HL-60/S4 treated with phorbol 12-myristate 13-acetate at 8.2 ng/mL for 4 days and 3 days (cell line): ENCODE measurements around the gene MCTS1.
"Not testable (repeated sequence)": the region's sequence is repeated elsewhere in the genome, so short reads cannot be mapped to it uniquely, and the experiment has no call there.

Experiments
- in situ Hi-C: fragments of 300-500 bp; cut with MboI; formaldehyde crosslinking; loops from 2 replicates; pipeline ENCODE4 v1.15.0; 2022; ENCODE audit warnings: low sequenced_read_pairs

MCTS1 gene, protein sequence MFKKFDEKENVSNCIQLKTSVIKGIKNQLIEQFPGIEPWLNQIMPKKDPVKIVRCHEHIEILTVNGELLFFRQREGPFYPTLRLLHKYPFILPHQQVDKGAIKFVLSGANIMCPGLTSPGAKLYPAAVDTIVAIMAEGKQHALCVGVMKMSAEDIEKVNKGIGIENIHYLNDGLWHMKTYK

DNA sequence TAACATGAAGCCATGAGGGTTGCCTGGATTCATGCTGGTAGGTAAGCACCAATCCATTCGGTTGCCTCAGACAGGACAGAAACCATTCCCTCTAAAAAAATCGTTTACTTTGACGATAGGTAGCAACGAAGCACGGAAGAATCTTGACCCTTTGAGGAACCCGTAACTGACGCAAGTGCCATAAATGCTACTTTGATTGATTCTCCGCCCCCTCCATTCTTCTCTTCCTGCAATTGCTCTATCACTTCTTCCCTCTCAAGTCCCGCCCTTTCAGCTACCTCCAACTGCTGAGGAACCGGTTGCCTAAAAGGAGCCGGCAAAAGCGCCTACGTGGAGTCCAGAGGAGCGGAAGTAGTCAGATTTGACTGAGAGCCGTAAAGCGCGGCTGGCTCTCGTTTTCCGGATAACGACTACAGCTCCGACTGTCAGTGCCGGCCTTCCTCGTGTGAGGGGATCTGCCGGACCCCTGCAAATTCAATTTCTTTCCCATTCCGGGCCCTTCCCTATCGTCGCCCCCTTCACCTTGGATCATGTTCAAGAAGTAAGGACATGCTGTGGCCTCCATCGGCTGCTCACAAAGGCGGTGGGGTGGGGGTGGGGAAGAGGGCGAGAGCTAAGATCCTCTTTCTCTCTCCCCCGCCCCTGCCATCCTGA is at the start of gene MCTS1:
TSS of gene MCTS1 (plus strand) at position 395 of the 654 bp plus-strand sequence. CDS start at position 531, 136 bp downstream.
- in situ Hi-C loops = no loop called here

DNA sequence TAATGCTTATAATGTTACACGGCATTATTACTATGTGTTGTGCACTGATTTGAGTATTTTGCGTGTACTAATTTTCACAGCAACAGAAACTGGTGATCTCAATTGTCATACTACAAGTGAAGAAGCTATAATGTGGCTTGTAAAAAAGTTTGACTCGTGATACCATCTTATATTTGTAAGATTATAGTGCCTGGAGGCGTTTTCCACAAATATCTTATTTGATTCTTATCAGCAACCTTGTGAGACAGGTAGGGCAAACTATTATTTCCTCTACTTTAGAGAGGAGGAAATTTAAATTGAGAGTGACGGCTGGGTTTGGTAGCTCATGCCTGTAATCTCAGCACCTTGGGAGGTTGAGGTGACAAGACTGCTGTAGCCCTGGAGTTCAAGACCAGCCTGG is 47.6 kb upstream of the MCTS1 start:
- in situ Hi-C loops = no loop called here

DNA sequence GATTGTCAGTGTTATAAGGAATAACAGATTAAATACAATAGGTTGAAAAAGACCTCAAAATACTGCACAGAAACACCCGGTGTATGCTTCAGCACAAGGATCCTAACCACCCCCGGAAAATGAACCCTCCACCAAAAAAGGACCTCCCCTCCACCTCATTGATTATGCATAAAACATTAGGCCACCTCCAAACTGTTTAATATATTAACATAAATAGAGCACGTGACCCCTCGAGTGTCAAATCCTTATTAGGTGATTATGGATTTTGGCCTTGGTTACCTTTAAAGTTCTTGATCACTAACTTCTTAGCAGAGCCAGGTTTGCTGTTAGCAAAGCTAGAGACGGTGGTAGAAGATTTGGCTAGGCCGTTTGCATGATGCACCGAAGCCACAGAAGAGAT is 44.1 kb upstream of the MCTS1 start:
- in situ Hi-C loops = no loop called here

DNA sequence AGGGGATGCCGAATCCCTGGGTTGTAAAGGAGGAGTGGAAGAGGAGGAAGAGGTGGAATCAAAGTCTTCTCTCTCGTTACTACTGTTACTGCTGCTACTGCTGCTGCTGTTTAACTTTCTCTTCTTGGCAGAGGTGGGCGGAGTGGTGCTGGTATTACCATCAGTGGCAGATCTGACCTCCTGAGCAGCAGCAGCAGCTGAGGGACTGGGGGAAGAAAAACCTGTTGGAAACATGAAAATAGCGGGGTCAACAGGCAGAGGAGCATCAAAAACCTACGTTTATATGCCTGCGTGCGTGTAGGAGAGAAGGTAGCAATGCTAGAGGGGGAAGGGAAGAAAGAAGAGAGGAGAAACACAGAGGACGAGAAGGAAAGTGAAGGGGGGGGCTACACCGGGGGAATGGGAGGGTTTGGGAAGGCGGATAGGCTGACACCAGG is 43.5 kb upstream of the MCTS1 start:
- in situ Hi-C loops = no loop called here

DNA sequence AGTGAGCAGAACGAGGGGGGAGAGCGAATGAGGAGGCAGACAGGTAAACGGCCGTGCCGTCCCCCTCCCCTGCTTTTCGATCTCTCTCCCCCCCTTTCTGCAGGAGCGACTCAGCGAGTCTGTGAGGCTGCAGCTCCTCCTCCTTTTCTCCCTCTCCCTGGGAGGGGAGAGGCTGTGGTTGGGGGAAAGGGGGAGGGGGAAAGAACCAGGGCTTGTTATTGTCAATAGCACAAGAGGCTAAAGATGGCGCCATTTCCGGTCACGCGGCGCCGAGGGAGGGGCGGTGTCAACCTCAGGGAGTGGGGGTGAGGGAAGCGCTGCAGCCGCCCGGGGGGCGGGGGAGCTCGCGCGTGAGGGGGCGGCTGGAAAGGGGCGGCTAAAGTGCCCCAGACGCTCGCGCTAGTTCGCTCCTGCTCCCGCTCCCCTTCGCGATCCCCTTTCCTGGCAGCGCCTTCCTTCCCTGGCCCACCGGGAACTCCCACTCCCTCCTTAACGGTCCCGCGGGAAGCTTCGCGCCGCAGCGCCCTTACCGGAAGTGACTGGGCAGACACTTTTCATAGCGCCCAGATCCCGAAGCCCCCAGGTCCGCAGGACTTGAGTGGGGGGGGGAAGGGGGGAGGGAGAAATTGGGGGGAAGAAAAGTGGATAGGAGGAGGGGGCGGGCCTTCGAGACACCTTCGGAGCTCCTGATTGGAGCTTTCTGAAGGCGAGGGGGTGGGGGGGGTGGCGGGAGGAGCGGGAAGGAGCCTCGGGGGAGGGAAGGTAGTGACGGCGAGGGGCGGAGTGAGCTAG is 42.9 kb upstream of the MCTS1 start, which contains the start of gene CUL4B:
TSS of gene CUL4B (minus strand) at position 121 of the 792 bp plus-strand sequence. CDS start 324 bp downstream, outside the sequence.
- in situ Hi-C loops = no loop called here

DNA sequence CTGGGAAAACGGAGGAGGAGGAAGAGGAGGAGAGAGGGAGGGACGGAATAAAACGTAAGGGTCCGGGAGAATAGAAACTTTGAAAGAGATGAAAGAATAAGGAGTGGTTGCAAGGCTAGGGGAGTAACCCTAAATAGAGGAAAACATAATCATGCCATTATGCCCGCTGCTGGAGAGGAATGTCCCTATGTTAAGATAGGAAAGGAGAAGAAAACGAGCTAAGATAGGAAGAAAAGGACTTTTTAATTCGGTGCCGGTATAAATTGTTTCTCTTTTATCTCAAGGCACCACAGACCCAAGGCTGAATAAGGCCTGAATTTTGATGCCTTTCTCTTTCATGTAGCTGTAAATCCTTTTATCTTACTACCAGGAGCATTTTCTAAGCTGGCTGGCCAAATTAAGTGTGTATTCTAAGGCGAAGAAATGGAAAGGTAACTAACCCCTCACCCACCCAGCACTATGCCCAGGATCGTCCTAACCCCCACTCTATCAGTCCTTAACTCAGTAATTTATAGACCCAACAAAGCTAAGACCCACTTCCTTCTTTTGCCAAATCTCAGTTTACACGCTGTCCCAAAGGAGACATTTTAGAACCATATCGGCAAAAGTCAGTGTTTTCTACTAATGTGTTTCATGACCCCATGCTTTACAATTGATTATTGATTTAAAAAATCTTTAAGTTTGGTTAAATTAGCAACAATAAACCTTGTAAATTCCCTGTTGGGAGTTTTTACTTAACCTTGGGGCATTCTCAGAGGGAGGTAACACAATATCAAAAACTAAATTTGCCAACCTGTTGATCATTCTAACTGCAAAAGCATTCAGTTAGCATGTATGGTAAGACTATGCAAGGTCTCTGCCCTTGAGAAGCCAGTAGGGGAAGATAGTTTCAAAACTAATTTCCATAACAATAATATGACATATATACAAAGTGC is 42.0 kb upstream of the MCTS1 start:
- in situ Hi-C loops = no loop called here

DNA sequence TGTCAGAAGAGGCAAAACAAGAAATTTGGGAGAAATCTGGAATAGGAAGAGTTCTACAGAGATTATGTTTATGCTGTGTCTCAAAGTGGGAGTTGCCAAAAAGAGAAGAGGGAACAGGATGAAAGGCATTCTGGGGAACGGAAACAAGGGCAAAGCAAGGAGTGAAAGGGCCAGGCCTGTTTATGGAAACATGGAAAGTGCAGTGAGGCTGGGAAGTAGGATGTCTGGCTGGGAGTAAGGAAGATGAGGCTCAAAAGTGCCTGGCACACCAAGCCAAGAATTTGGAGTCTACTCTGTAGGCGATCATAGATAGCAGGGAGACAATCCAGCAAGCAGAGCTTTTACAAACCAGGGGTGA is 41.4 kb upstream of the MCTS1 start:
- in situ Hi-C loops = no loop called here

DNA sequence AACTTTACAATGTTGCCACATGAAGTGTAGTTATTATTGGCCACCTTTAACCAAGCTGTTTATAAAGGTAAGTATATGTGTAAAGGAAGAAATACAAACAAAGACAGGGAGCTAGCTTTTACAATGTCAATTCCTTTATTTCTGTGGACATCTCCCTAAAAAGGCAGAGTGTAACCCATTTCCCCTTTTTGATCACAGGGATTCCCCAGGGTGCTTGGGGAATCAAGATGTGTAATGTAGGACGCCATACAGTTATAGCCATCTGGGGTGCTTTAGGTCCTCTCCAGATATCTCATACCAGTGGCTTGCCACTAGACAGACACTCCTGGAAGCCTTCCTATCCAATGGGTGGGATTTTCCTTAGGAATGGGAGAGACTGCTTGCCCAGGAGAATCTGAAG is 39.0 kb upstream of the MCTS1 start:
- in situ Hi-C loops = no loop called here

DNA sequence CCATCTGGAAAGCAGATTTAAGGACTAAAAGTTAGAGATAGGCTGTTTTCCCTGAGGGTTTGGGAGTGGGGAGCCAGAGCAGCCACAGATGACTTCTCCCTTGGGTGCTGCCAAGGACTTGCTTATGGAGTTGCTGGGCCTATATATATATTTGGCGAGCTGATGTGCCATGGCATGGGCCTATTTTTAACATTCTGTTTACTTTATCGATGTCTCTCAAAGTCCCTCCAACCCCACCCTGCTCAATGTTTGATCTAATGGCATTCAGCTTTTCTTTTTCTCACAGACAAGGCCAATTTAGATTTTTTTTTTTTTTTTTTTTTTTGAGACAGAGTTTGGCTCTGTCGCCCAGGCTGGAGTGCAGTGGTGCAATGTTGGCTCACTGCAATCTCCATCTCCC is 37.1 kb upstream of the MCTS1 start:
- in situ Hi-C loops = no loop called here

DNA sequence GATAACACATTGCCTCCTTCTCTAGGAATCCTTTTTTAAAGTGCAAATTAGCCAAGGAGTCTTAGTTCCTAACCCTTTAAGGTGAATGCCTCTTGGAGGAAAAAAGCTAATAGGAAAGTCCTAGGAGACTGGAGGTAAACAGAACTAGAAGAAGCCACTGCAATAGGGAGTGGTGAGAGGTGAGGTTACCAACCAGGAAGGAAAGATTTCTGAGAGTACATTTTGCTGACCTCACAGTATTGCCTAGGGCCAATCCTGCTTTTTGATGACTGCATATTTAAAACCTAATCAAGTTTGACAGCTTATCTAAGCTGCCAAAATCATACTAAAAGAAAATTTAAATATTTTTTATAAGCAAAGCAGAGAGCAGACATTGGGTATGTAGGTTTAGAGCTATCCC is 35.9 kb upstream of the MCTS1 start:
- in situ Hi-C loops = no loop called here

DNA sequence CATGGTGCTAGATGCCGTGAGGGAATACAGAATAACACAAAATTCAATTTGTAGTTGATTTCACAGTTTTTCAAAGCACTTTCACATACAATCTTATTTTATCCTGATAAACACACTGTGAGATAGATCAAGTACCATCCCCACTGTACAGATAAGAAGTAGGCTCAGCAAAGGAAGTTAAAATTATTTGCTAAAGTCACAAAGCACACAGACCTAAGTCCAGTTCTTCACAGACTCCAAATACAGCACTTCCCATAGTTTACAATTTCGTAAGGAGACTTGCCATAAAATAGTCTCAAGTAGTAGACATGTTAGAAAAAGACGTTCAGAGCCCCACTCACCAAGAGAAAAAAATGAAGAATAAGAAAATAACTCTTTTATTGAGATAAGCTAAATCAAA is 35.3 kb upstream of the MCTS1 start:
- in situ Hi-C loops = no loop called here

DNA sequence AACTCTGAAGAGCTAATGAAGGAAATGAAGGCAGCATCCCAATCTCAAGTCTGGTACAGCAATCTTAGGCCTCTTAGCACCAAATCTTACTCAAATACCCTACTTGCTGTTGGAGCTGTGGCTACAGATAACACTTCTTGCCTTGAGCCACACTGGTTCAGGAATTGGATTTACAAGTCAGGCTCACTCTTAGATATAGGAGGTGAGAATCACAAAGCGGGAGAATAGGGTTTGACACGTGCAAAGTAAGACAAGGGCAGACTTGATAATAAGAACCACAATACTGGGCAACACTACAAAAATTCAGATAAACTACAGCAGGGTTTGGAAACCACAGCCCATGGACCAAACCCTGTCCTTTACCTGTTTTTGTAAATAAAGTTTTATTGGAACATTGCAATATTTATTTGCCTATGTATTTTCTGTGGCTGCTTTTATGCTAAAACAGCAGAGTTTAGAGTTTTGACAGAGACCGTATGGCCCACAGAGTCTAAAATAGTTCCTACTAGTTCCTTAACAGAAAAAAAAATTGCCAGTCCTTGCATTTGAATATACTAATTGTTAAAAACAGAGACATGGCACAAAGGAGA is 33.8 kb upstream of the MCTS1 start:
- in situ Hi-C loops = no loop called here

DNA sequence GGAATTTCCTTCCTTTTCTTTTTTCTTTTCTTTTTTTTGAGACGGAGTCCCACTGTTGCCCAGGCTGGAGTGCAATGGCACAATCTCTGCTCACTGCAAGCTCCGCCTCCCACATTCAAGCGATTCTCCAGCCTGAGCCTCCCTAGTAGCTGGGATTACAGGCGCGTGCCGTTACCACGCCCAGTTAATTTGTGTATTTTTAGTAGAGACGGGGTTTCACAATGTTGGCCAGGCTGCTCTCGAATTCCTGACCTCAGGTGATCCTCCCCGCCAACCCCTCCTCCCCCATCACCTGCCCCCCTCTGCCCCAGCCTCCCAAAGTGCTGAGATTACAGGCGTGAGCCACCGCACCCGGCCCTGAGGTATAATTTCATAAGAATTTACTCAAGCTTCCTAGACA is 30.1 kb upstream of the MCTS1 start:
- in situ Hi-C loops = not testable (repeated sequence)

DNA sequence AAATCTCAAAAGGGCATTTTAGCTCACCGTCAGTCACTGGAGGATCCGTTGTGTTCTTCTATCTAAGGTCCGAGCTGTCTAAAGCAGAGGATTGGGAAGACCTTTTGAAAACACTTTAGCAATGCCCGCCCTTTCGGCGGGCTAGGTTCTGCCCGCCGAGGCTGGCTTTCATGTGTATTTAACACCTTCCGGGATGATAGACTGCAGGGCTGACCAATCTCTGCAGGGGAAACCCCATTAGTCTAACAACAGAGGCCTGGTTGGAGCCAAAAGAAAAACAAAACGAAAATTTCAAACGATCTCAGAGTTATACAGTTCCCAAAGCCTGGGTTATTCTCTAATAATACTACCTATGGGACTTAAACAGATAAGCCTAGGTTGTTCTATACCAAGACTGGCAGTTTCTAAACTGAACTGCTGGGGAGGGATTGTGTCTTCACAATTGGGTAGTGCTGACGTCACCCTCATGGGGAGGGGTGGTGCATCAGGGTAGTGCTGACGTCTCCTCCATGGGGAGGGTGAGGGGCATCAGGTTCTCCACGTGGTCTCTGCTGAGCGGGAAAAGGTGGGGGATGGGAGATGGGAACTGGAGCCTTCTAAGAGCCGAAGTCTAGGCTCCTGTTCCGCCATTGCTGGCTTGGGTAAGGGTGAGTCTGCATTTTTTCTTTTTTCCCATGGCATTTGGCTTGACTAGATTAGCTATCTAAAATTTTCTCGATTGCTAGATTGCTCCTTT is 28.4 kb upstream of the MCTS1 start:
- in situ Hi-C loops = no loop called here

DNA sequence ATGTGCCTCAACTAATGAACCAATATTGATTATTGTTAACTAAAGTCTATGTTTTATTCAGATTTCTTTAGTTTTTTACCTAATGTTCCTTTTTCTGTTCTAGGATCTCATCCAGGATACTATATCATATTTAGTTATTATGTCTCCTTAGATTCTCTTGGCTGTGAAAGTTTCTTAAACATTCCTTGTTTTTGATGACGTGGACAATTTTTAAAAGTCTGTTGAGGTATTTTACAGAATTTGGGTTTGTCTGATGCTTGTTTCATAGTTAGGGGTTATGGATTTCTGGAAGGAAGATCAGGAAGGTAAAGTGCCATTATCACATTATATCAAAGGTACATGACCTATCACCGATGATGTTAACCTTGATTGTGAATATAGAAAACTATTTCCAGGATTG is 18.2 kb upstream of the MCTS1 start:
- in situ Hi-C loops = no loop called here

DNA sequence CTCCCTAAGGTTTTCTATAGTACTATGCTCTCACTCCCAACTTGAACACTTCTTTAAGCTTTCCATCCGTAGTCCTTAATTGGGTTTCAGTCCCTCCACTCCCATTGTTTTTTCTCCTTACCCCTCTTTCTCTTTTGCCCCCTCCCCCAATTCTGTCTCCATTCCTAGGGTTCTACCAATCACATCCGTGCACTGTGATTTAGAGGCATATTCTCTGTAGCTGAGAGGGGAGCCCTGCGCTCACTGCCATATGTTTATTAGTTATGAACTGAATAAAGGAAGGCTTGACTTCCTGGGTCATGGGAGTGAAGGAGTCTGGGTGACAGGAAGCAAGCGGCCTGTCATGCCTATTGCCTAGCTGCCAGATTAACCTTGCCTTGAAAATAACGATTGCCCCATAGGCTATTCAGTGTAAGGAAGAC is 471 bp downstream of the MCTS1 start:
- in situ Hi-C loops = no loop called here

DNA sequence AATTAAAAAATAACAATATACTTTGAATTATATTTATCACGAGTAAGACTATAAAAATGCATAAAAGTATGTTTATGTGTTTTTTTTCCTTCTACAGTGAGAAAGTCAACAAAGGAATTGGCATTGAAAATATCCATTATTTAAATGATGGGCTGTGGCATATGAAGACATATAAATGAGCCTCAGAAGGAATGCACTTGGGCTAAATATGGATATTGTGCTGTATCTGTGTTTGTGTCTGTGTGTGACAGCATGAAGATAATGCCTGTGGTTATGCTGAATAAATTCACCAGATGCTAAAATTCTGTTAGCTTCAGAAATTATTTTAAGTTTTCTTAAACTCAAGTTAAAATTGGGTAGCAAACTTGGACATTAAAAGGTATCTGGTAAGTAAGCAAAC is 8.2 kb downstream of the MCTS1 start:
- in situ Hi-C loops = no loop called here

DNA sequence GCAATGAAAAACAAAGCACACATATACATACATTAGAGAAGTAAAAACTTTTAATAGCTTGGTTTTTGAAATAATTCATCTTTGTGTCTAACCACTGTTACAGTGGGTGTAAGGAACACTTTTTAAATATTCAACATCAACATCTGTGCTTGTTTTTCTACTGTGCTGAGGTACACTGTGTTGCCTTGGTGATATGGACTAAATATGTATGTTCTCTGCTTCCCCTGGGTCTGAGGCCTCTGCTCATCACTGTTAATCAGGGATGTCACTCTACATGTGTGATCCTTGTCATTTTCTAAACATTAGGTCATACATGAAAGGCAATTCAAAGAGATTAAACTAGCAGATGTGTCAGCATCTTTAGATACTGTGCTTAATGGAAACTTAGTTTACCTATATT is 10.9 kb downstream of the MCTS1 start:
- in situ Hi-C loops = no loop called here

DNA sequence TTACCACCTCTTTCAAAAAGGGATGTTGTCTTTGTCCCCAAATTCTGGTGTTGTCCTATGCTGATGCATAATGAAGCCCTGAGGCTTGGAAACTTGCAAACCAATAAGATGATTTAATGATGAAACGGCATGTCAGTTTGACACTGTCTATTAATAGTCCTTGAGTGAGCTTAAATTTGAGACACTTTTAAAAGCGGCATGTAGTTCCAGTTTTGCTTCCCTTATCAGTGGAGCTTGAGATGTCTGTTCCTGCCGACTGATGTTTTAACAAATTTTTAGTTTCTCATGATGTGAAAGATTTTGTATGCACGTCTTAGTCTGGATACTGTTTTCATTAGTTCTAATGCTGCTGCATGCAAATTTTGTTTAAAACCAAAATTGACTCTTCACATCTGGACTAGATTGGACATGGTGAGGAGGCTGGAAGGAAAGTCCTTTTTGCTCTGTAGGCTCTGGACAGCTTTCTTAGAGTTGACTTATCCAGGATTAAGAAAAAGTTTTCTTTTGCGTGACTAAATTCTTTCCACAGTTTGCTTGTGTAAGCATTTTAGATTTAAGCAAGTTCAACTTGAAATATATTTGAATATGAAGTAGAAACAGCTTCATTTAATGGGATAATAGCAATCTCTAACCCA is 14.2 kb downstream of the MCTS1 start:
- in situ Hi-C loops = no loop called here
